LHCN-M2 (cell line): Measurements from ENCODE around the gene RASSF8. TPM values are rescaled to one million over a fixed set of nuclear protein-coding genes. Genes with fewer than 3 reads are reported as not detected.
A peak's percentile ranks its signal among the peaks of the same experiment; 100 is the strongest.

Experiments
- DNase-seq: peaks from one replicate; pipeline ENCODE4 v3.0.0-alpha.2; 2012; ENCODE audit warnings: low read depth
- total RNA-seq: library from RNA; depleted of rRNA; stranded (reverse); fragments of >200 nt; gene quantifications from 2 replicates; pipeline ENCODE4 v1.2.3, GENCODE V29; 2014

RASSF8 gene
- total RNA-seq, 1 experiment from 2014 or later, result 26.6 TPM

GRCh38 chr12:25960961-25961360, 2.5 kb downstream of the RASSF8 start:
- DNase-seq, result no peak

- peak; percentile 57 for DNase-seq
Measured at GRCh38 chr12:25962932-25963525, 4.5 kb downstream of the RASSF8 start.

- DNase-seq, result no peak
Measured at GRCh38 chr12:25965682-25966081, 7.2 kb downstream of the RASSF8 start.

- no peak for DNase-seq
Measured at GRCh38 chr12:25970082-25970481, 11.6 kb downstream of the RASSF8 start.

GRCh38 chr12:25970916-25971653, 12.6 kb downstream of the RASSF8 start:
- no peak for DNase-seq

GRCh38 chr12:25971654-25972041, 13.2 kb downstream of the RASSF8 start:
- DNase-seq, result no peak

- DNase-seq, result peak; percentile 42
Measured at GRCh38 chr12:25972783-25973182, 14.3 kb downstream of the RASSF8 start.

- no peak for DNase-seq
Measured at GRCh38 chr12:25975179-25975578, 16.7 kb downstream of the RASSF8 start.

GRCh38 chr12:25975682-25976081, 17.2 kb downstream of the RASSF8 start:
- no peak for DNase-seq

- peak; percentile 81 for DNase-seq
Measured at GRCh38 chr12:25976289-25976688, 17.8 kb downstream of the RASSF8 start.

GRCh38 chr12:25977047-25977446, 18.6 kb downstream of the RASSF8 start:
- DNase-seq, result peak; percentile 80

- DNase-seq, result no peak
Measured at GRCh38 chr12:25979059-25979458, 20.6 kb downstream of the RASSF8 start.

- peak; percentile 19 for DNase-seq
Measured at GRCh38 chr12:25979563-25979962, 21.1 kb downstream of the RASSF8 start.

GRCh38 chr12:25980035-25980434, 21.6 kb downstream of the RASSF8 start:
- no peak for DNase-seq

GRCh38 chr12:25981597-25981996, 23.1 kb downstream of the RASSF8 start:
- DNase-seq, result no peak

- no peak for DNase-seq
Measured at GRCh38 chr12:25982416-25982815, 23.9 kb downstream of the RASSF8 start.

GRCh38 chr12:25983625-25984024, 25.1 kb downstream of the RASSF8 start:
- DNase-seq, result no peak

- DNase-seq, result no peak
Measured at GRCh38 chr12:25984759-25985158, 26.3 kb downstream of the RASSF8 start.

GRCh38 chr12:25985316-25986175, 27.1 kb downstream of the RASSF8 start:
- no peak for DNase-seq

- no peak for DNase-seq
Measured at GRCh38 chr12:25986180-25986579, 27.7 kb downstream of the RASSF8 start.

GRCh38 chr12:25988505-25988904, 30.0 kb downstream of the RASSF8 start:
- no peak for DNase-seq

- no peak for DNase-seq
Measured at GRCh38 chr12:25990495-25990894, 32.0 kb downstream of the RASSF8 start.
